Measurements from ENCODE around the gene ZNF821.

GRCh38 chr16:71931001-71931400 is 47.0 kb upstream of the ZNF821 start:
- no peak for TF ChIP-seq CTCF (IDR thresholded peaks at IDR 0.05)
- no peak for TF ChIP-seq POLR2A (IDR thresholded peaks at IDR 0.05)

All from Peyer's patch (tissue), 4 donors.